RWPE2 (cell line): Measurements from ENCODE around the gene PAQR5.

Experiments used
- ATAC-seq: fragments of 200-7000 bp; cut with Tn5 transposase; 3 replicates; pipeline ENCODE4 v1.9.1; 2021; ENCODE audit warnings: low read depth
- DNase-seq: peaks from one replicate; pipeline ENCODE4 v3.0.0-alpha.2; 2020; ENCODE audit warnings: low spot score
- H3K27ac ChIP-seq: fragments of 450-650 bp; 2 replicates; pipeline ENCODE4 v1.5.1; 2017; ENCODE audit warnings: mild to moderate bottlenecking; ENCODE audit not compliant: poor library complexity, severe bottlenecking
- H3K27me3 ChIP-seq: fragments of 250-450 bp; sonication (Bioruptor Pico); 2 replicates; pipeline ENCODE4 v1.5.1; 2021; ENCODE audit warnings: mild to moderate bottlenecking, moderate library complexity; ENCODE audit not compliant: insufficient read depth, poor library complexity, severe bottlenecking
- H3K36me3 ChIP-seq: fragments of 250-450 bp; sonication (Bioruptor Pico); 2 replicates; pipeline ENCODE4 v1.5.1; 2020; ENCODE audit warnings: low read depth, mild to moderate bottlenecking, moderate library complexity
- H3K4me1 ChIP-seq: fragments of 250-450 bp; sonication (Bioruptor Pico); 2 replicates; pipeline ENCODE4 v1.5.1; 2021; ENCODE audit warnings: mild to moderate bottlenecking, moderate library complexity; ENCODE audit not compliant: insufficient read depth, poor library complexity, severe bottlenecking
- H3K4me3 ChIP-seq: fragments of 250-450 bp; sonication (Bioruptor Pico); 2 replicates; pipeline ENCODE4 v1.5.1; 2021; ENCODE audit warnings: mild to moderate bottlenecking, moderate library complexity; ENCODE audit not compliant: severe bottlenecking
- H3K9me3 ChIP-seq: fragments of 250-450 bp; sonication (Bioruptor Pico); 2 replicates; pipeline ENCODE4 v1.5.1; 2021; ENCODE audit warnings: mild to moderate bottlenecking, moderate library complexity; ENCODE audit not compliant: severe bottlenecking
- TF ChIP-seq, protein P1 (sequence below): fragments of 450-650 bp; IDR thresholded peaks from one replicate; pipeline ENCODE4 v1.5.1; 2017; ENCODE audit warnings: mild to moderate bottlenecking, moderate library complexity; ENCODE audit not compliant: poor library complexity, severe bottlenecking

The PAQR5 gene

DNA sequence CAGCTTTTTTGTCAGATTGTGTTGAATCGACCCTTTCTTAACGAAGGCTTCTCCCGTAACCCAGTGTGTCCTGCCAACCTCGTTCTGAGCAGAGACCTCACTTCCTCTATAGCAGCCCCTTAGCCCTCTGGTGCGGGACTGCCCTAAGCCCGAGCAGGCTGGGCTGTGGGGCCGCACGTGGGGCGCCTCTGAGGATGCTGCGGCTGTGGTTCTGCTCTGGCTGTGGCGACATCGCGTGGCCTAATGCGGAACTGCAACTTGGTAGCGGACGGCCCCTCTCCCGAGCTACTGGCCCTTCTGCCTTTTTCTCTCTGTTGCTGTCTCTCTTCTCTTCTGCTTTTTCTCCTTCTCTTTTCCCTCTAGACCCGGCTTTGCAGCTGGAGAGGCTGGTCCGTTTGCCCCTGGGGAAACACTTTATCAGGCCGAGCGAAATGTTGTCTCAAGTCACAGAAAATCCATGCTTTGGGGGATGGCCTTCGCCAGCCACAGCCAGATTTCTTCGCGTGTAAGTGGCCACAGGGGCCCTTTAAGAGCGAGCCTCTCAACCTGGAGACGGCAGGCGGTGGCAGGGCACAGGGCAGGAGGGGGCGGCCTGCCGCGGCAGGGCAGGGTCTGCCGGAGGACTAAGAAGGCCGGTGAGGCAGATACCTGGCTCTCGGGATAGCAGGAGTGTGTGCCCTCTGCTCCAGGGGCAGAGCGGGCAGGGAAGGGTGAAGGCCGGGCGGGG lies 96.0 kb downstream of the PAQR5 start:
- H3K27me3 ChIP-seq: no peaks in the 10 kb centered on the region
- DNase-seq (peak; percentile 77), ATAC-seq (peak; percentile 60)
- peaks cover 33% of the 10 kb centered on the region for H3K4me1 ChIP-seq
- no peaks in the 10 kb centered on the region for H3K36me3 ChIP-seq
- H3K27ac ChIP-seq: peak overlapping the region; percentile 51
- H3K9me3 ChIP-seq: no peaks in the 10 kb centered on the region
- no peak overlapping the region for H3K4me3 ChIP-seq
- TF ChIP-seq, protein P1, sequence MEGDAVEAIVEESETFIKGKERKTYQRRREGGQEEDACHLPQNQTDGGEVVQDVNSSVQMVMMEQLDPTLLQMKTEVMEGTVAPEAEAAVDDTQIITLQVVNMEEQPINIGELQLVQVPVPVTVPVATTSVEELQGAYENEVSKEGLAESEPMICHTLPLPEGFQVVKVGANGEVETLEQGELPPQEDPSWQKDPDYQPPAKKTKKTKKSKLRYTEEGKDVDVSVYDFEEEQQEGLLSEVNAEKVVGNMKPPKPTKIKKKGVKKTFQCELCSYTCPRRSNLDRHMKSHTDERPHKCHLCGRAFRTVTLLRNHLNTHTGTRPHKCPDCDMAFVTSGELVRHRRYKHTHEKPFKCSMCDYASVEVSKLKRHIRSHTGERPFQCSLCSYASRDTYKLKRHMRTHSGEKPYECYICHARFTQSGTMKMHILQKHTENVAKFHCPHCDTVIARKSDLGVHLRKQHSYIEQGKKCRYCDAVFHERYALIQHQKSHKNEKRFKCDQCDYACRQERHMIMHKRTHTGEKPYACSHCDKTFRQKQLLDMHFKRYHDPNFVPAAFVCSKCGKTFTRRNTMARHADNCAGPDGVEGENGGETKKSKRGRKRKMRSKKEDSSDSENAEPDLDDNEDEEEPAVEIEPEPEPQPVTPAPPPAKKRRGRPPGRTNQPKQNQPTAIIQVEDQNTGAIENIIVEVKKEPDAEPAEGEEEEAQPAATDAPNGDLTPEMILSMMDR: peak; percentile 100

DNA sequence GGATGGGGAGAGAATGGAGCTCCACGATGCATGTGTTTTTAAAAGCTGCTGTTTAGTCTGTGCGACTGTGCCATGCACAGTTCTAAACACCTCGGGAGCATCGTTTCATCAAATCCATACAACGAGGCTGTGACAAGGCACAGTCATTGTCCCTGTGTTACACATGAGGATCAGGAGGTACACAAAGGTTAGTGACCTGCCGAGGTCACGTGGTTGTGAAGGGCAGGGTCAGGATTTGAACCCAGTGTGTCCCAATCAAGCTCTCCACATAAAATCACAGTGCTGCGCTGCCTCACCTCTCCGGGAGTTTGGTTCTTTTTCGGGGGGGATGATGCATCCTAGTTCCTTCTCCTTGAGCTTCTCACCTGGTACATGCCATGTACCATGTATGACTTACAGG lies 96.7 kb downstream of the PAQR5 start:
- TF ChIP-seq, protein P1: no peak
- DNase-seq: no peak
- no peak overlapping the region for H3K27ac ChIP-seq
- no peak overlapping the region for H3K4me3 ChIP-seq
- H3K9me3 ChIP-seq: no peaks in the 10 kb centered on the region
- peaks cover 30% of the 10 kb centered on the region for H3K4me1 ChIP-seq
- H3K27me3 ChIP-seq: no peaks in the 10 kb centered on the region
- ATAC-seq: no peak
- H3K36me3 ChIP-seq: no peaks in the 10 kb centered on the region

DNA sequence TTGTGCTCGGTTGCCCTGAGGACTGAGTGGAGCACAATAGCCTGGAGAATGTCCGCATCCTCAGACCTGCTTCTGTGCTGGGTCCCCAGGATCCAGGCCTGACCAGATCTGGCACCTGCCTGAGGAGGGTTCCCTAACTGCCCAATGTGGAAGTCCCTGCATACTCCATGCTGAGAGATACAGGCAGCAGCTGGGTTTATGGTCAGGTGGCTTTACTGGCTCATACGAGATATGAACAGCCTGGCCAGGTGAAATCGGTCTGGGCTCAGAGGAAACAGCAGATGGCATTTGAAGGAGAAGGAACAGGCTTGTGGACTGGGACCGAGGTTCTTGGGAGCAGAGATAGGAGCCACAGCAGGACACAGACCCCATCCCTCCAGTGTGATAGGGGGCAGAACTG lies 97.3 kb downstream of the PAQR5 start:
- TF ChIP-seq, protein P1: no peak
- no peaks in the 10 kb centered on the region for H3K9me3 ChIP-seq

DNA sequence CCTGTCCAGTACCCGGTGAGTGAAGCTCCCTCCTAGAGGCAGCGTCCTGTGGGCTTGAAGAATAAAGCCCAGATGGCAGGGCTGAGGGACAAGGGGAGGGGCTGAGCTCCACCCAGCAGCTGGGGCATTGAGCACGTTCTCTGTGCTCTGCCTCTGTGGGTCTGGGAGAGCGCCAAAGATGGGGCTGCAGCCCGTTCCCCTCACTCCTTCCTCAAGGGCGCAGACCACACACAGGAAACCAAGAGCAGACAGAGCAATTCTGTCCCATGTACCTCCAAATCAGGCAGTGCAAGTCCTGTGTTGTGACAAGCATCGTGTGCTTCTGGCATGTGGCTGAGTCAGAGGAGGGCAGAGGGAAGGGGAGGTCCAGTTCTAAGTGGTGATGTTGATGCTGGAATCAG lies 99.8 kb downstream of the PAQR5 start:
- H3K27me3 ChIP-seq: no peaks in the 10 kb centered on the region
- DNase-seq (no peak), ATAC-seq (0 out of 3 replicates have a peak, but pooled peaks have one; percentile 14)
- H3K9me3 ChIP-seq: no peaks in the 10 kb centered on the region
- peaks cover 14% of the 10 kb centered on the region for H3K4me1 ChIP-seq
- TF ChIP-seq, protein P1: no peak
- H3K36me3 ChIP-seq: no peaks in the 10 kb centered on the region
- no peak overlapping the region for H3K4me3 ChIP-seq
- H3K27ac ChIP-seq: no peak overlapping the region

More for the DNA sequence above, 97.3 kb downstream of the PAQR5 start:
- Histone ChIP-seq H3K27me3 (no peaks in the 10 kb centered on the region), H3K4me3 (no peak overlapping the region), H3K36me3 (no peaks in the 10 kb centered on the region), H3K4me1 (peaks cover 25% of the 10 kb centered on the region), H3K27ac (no peak overlapping the region)
- ATAC-seq (no peak), DNase-seq (no peak)

DNA sequence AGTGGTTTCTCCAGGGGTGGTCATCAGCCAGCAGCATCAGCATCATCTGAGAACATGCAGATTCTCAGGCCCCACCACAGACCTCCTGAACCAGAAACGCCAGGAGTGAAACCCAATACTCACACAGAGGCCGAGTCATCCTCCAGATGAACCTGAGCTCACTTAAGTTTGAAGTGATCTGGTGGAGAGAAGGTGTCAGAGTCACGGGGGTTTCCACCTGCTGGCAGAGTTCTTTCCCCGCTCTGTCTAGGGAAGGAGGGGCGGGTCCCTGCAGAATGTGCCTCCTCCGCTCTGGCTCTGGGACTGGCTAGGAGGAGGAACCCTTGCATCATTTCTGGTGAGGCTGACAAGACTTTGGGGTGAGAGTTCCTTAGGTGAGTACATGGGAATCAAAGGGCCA lies 102.1 kb downstream of the PAQR5 start:
- TF ChIP-seq, protein P1: no peak
- Histone ChIP-seq H3K4me1 (peaks cover 9% of the 10 kb centered on the region), H3K36me3 (no peaks in the 10 kb centered on the region), H3K27ac (no peak overlapping the region), H3K4me3 (no peak overlapping the region), H3K27me3 (no peaks in the 10 kb centered on the region), H3K9me3 (no peaks in the 10 kb centered on the region)
- ATAC-seq (no peak; the same call in 2 of the 3 replicates), DNase-seq (no peak)
